Mesenchymal stem cell (in vitro differentiated cells and primary cell): Measurements from ENCODE around the gene ACTR6.
A peak's percentile ranks its signal among the peaks of the same experiment; 100 is the strongest.
"Not testable (repeated sequence)": the region's sequence is repeated elsewhere in the genome, so short reads cannot be mapped to it uniquely, and the experiment has no call there.

Experiments used
- DNase-seq: peaks from one replicate; pipeline ENCODE4 v3.0.0-alpha.2; 2013
- H2AFZ ChIP-seq: one replicate; pipeline ENCODE4 v1.6.1; 2013; ENCODE audit warnings: low read depth, mild to moderate bottlenecking, control low read depth, inconsistent platforms, low read length, moderate library complexity
- H2AK5ac ChIP-seq: 2 replicates; pipeline ENCODE4 v1.6.1; 2013; ENCODE audit warnings: low read length, moderate library complexity, mild to moderate bottlenecking, inconsistent platforms; ENCODE audit not compliant: severe bottlenecking
- H2BK120ac ChIP-seq: one replicate; pipeline ENCODE4 v1.6.1; 2013; ENCODE audit warnings: low read depth, mild to moderate bottlenecking, inconsistent platforms, low read length, moderate library complexity
- H2BK12ac ChIP-seq, 2 experiments: one replicate each; pipeline ENCODE4 v1.6.1; 2013; ENCODE audit warnings: inconsistent platforms in 2 of 2, low read length in 2 of 2, mild to moderate bottlenecking in 2 of 2, moderate library complexity in 2 of 2, control low read depth in 1 of 2
- H2BK15ac ChIP-seq: one replicate; pipeline ENCODE4 v1.6.1; 2013; ENCODE audit warnings: mild to moderate bottlenecking, low read depth, inconsistent platforms; ENCODE audit not compliant: poor library complexity, severe bottlenecking
- H2BK5ac ChIP-seq: 2 replicates; pipeline ENCODE4 v1.6.1; 2013; ENCODE audit warnings: low read depth, mild to moderate bottlenecking, low read length, control low read depth, inconsistent platforms; ENCODE audit not compliant: poor library complexity, severe bottlenecking
- H3K14ac ChIP-seq, 2 experiments: one replicate each; pipeline ENCODE4 v1.6.1; 2013; ENCODE audit warnings: inconsistent platforms in 2 of 2, low read length in 2 of 2, control low read depth in 1 of 2, mild to moderate bottlenecking in 1 of 2, moderate library complexity in 1 of 2
- H3K18ac ChIP-seq, 2 experiments: one replicate each; pipeline ENCODE4 v1.6.1; 2013; ENCODE audit warnings: inconsistent platforms in 2 of 2, low read length in 2 of 2, control low read depth in 1 of 2, low read depth in 1 of 2, mild to moderate bottlenecking in 1 of 2
- H3K23ac ChIP-seq, 2 experiments: one replicate each; pipeline ENCODE4 v1.6.1; 2013; ENCODE audit warnings: inconsistent platforms in 2 of 2, low read length in 2 of 2, mild to moderate bottlenecking in 2 of 2, moderate library complexity in 2 of 2, control low read depth in 1 of 2
- H3K27ac ChIP-seq: 2 replicates; pipeline ENCODE4 v1.5.1; 2013; ENCODE audit warnings: mild to moderate bottlenecking, moderate library complexity, low read length, control low read depth, inconsistent platforms; ENCODE audit not compliant: poor library complexity, severe bottlenecking
- H3K27me3 ChIP-seq, 2 experiments: 2 replicates each; pipeline versions ENCODE4 v1.6.1 to v1.7.0; 2013; ENCODE audit warnings: low read length in 2 of 2, mild to moderate bottlenecking in 2 of 2, moderate library complexity in 2 of 2, control low read depth in 1 of 2, inconsistent platforms in 1 of 2; ENCODE audit not compliant: control insufficient read depth in 1 of 2, insufficient read depth in 1 of 2
- H3K36me3 ChIP-seq, 2 experiments: 2 replicates each; pipeline versions ENCODE4 v1.6.1 to v1.7.0; 2013; ENCODE audit warnings: low read length in 2 of 2, control low read depth in 1 of 2, inconsistent platforms in 1 of 2, low read depth in 1 of 2, mild to moderate bottlenecking in 1 of 2; ENCODE audit not compliant: insufficient read depth in 2 of 2, control insufficient read depth in 1 of 2
- H3K4ac ChIP-seq, 2 experiments: one replicate each; pipeline ENCODE4 v1.6.1; 2013; ENCODE audit warnings: inconsistent platforms in 2 of 2, low read length in 2 of 2, mild to moderate bottlenecking in 2 of 2, moderate library complexity in 2 of 2, control low read depth in 1 of 2, low read depth in 1 of 2
- H3K4me1 ChIP-seq: 2 replicates; pipeline ENCODE4 v1.6.1; 2013; ENCODE audit warnings: low read depth, low read length, control low read depth; ENCODE audit not compliant: control insufficient read depth, insufficient read depth
- H3K4me2 ChIP-seq: 2 replicates; pipeline ENCODE4 v1.6.1; 2013; ENCODE audit warnings: low read length, mild to moderate bottlenecking, inconsistent platforms; ENCODE audit not compliant: poor library complexity, severe bottlenecking
- H3K4me3 ChIP-seq, 2 experiments: 2 replicates each; pipeline versions ENCODE4 v1.5.1 to v1.7.0; 2013; ENCODE audit warnings: low read length in 2 of 2, mild to moderate bottlenecking in 2 of 2, control low read depth in 1 of 2, low read depth in 1 of 2; ENCODE audit not compliant: insufficient read depth in 1 of 2
- H3K79me1 ChIP-seq: replicated peaks from 2 replicates; pipeline ENCODE4 v1.6.1; 2013; ENCODE audit warnings: mild to moderate bottlenecking, control low read depth, low read length, inconsistent platforms; ENCODE audit not compliant: poor library complexity, severe bottlenecking
- H3K9ac ChIP-seq: 2 replicates; pipeline ENCODE4 v1.7.0; 2013; ENCODE audit warnings: mild to moderate bottlenecking, low read length, moderate library complexity
- H3K9me3 ChIP-seq: 2 replicates; pipeline ENCODE4 v1.7.0; 2013; ENCODE audit warnings: mild to moderate bottlenecking, low read length; ENCODE audit not compliant: control insufficient read depth
- H4K8ac ChIP-seq: one replicate; pipeline ENCODE4 v1.6.1; 2013; ENCODE audit warnings: inconsistent platforms, mild to moderate bottlenecking, low read length, moderate library complexity
- H4K91ac ChIP-seq: one replicate; pipeline ENCODE4 v1.6.1; 2013; ENCODE audit warnings: mild to moderate bottlenecking, low read length, inconsistent platforms
- WGBS: methylation state at CpG from one replicate; pipeline ENCODE4 v1.1.7; 2013; ENCODE audit warnings: mixed read lengths; 5-methylcytosine and 5-hydroxymethylcytosine counted together

The ACTR6 gene

DNA sequence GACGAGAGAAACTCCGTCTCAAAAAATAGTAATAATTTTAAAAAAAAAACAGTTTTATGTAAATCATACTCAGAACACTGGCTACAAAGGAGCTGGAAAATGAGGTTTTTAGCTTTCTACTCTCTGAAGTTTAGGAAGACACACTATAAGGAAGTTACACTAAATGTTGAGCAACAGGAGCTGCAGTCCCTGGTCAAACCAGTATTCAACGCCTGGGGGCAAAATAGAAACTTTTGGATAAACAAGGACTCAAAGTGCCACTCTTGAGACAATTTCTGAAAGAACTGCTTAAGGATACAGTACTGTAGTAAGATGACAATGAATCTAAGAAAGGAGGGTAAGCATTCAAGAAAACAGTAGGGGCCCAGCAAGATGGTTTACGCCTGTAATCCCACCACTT is 29.3 kb downstream of the ACTR6 start:
- no peaks in the 10 kb centered on the region for H3K4me1 ChIP-seq
- no peak overlapping the region for H2BK15ac ChIP-seq
- no peak overlapping the region for H2AFZ ChIP-seq
- H3K9ac ChIP-seq = no peak overlapping the region
- H3K4me3 ChIP-seq = no peak overlapping the region
- H4K8ac ChIP-seq = no peak overlapping the region
- no peak overlapping the region for H3K14ac ChIP-seq
- no peak overlapping the region for H2BK5ac ChIP-seq
- DNase-seq = peak; percentile 14
- H2AK5ac ChIP-seq = no peak overlapping the region
- H3K27ac ChIP-seq = no peak overlapping the region
- H3K23ac ChIP-seq = no peak overlapping the region
- no peak overlapping the region for H3K4me2 ChIP-seq
- H3K27me3 ChIP-seq = no peaks in the 10 kb centered on the region
- WGBS = 97% methylated on average over 2 of the region's 4 CpGs
- H3K4ac ChIP-seq = no peak overlapping the region
- no peak overlapping the region for H2BK120ac ChIP-seq
- H3K9me3 ChIP-seq = no peaks in the 10 kb centered on the region
- no peak overlapping the region for H3K18ac ChIP-seq
- H4K91ac ChIP-seq = no peak overlapping the region
- peaks cover 0 to 8% of the 10 kb centered on the region in 2 experiments for H3K36me3 ChIP-seq
- H3K79me1 ChIP-seq = no peaks in the 10 kb centered on the region
- no peak overlapping the region for H2BK12ac ChIP-seq

DNA sequence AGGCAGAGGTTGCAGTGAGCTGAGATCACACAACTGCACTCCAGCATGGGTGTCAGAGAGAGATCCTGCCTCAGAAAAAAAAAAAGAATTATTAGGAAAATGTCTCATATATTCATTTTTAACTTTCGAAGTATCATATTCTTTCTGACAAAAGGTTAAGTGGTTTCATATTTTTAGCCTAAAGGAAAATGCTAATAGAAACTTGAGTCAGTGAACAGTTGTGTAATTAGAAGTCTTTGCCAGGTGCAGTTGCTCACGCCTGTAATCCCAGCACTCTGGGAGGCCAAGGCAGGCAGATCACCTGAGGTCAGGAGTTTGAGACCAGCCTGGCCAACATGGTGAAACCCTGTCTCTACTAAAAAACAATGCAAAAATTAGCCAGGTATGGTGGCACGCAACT is 31.3 kb downstream of the ACTR6 start:
- not testable (repeated sequence) for H3K27ac ChIP-seq, H3K79me1 ChIP-seq, H3K9ac ChIP-seq, H2AFZ ChIP-seq, H3K4me2 ChIP-seq, H3K4ac ChIP-seq, DNase-seq, H3K9me3 ChIP-seq, H4K91ac ChIP-seq, H3K18ac ChIP-seq, H3K23ac ChIP-seq, H3K27me3 ChIP-seq, H2BK12ac ChIP-seq, H3K4me3 ChIP-seq, H2BK5ac ChIP-seq, H4K8ac ChIP-seq, H2BK120ac ChIP-seq, H2AK5ac ChIP-seq, H3K36me3 ChIP-seq, H3K4me1 ChIP-seq, H2BK15ac ChIP-seq, H3K14ac ChIP-seq
- WGBS = 94% methylated on average over 3 of the region's 3 CpGs

DNA sequence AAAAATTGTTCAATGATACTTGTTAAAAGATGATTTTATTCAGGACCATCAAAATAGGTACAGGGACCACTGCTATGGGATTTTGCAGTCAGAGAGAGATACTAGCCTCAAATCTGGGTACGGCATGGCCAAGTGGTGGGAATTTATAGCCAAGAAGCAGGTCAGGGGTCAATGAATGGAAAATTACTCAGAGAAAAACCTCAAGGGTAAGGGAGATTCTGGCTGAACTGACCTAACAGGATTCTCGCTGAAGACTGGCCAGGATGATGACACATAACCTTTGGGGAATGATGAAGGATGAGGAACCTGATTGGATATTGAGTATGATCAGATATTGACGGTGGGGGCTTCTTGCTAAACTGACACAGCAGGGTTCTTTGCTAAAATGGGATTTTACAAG is 33.6 kb downstream of the ACTR6 start:
- Histone ChIP-seq H3K27me3 (no peaks in the 10 kb centered on the region), H3K9me3 (no peaks in the 10 kb centered on the region), H2BK15ac (no peak overlapping the region), H3K36me3 (no peaks in the 10 kb centered on the region), H2BK120ac (no peak overlapping the region), H3K4me3 (peak overlapping the region in 1 of 2 experiments; percentile 66), H2BK5ac (no peak overlapping the region), H4K8ac (no peak overlapping the region), H3K14ac (no peak overlapping the region), H3K27ac (no peak overlapping the region), H3K23ac (no peak overlapping the region), H2BK12ac (no peak overlapping the region), H3K18ac (no peak overlapping the region), H4K91ac (no peak overlapping the region), H2AFZ (no peak overlapping the region), H3K4ac (no peak overlapping the region), H3K9ac (peak overlapping the region; percentile 86), H3K4me1 (no peaks in the 10 kb centered on the region), H3K4me2 (no peak overlapping the region), H2AK5ac (no peak overlapping the region), H3K79me1 (no peaks in the 10 kb centered on the region)
- WGBS = 2% methylated on average over 3 of the region's 3 CpGs
- peak; percentile 91 for DNase-seq

DNA sequence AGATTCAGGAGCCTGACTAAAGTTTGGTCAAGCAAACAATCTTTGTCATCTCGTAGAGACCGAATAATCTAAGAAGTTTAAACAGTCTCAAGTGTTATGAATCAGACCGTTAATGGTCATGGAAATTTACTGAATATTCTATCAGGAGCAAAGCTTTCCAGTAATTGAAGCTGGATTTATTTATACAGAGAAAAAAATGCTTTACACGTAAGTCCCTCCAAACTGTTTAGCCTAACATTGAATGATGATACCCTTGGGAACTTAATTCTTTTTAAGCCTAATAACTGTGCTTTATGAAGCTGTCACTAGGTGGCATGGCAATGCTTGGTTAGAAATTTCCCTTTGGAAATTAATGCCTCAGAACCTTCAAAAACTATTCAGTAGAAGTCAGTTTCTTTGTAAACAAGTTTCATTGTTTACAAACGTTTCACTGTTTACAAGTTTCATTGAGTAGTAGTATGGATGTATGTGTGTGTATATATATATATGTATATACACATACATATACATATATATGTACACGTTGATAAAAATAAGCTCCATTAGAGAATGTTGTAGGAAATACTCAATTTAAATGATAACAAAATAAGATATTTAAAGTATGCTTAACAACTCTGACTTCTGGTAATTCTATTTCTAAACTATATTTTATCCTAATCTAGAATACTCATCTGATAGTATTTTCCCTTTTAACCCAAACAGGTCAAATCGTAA is 34.1 kb downstream of the ACTR6 start:
- Histone ChIP-seq H3K23ac (no peak overlapping the region), H3K27me3 (no peaks in the 10 kb centered on the region), H3K27ac (no peak overlapping the region), H2BK120ac (no peak overlapping the region), H3K9ac (peak overlapping the region; percentile 86), H2AFZ (no peak overlapping the region), H2BK12ac (no peak overlapping the region), H3K9me3 (no peaks in the 10 kb centered on the region), H3K4me2 (no peak overlapping the region), H2AK5ac (no peak overlapping the region), H4K8ac (no peak overlapping the region), H3K4me3 (peak overlapping the region in 1 of 2 experiments; percentile 66), H3K14ac (no peak overlapping the region), H3K79me1 (no peaks in the 10 kb centered on the region), H2BK5ac (no peak overlapping the region), H3K4me1 (no peaks in the 10 kb centered on the region), H3K36me3 (no peaks in the 10 kb centered on the region), H2BK15ac (no peak overlapping the region), H3K18ac (no peak overlapping the region), H4K91ac (no peak overlapping the region), H3K4ac (no peak overlapping the region)
- WGBS = no CpG with 5 or more reads among the region's 7 CpGs
- peak; percentile 89 for DNase-seq
